OCI-LY1 (cell line): ENCODE measurements around the gene PER1.

ENCODE experiments used
- CTCF ChIP-seq: fragments of 200-600 bp; sonication (generic), shearing (Covaris generic); IDR thresholded peaks from 2 replicates; pipeline ENCODE4 v1.5.1; 2017; ENCODE audit warnings: mild to moderate bottlenecking, antibody characterized with exemption, low read length, moderate library complexity, mixed read lengths
- EZH2 ChIP-seq: fragments of 200-600 bp; sonication (generic), shearing (Covaris generic); IDR thresholded peaks from 2 replicates; pipeline ENCODE4 v1.8.0; 2017; ENCODE audit warnings: borderline replicate concordance, mixed run types, mild to moderate bottlenecking, antibody characterized with exemption, low read length, moderate library complexity, mixed read lengths

- TF ChIP-seq CTCF (no peak), EZH2 (no peak)
Measured at GRCh38 chr17:8100111-8100510, 52.1 kb downstream of the PER1 start.
